ENCODE measurements around the gene RTL10.

Gene RTL10

DNA sequence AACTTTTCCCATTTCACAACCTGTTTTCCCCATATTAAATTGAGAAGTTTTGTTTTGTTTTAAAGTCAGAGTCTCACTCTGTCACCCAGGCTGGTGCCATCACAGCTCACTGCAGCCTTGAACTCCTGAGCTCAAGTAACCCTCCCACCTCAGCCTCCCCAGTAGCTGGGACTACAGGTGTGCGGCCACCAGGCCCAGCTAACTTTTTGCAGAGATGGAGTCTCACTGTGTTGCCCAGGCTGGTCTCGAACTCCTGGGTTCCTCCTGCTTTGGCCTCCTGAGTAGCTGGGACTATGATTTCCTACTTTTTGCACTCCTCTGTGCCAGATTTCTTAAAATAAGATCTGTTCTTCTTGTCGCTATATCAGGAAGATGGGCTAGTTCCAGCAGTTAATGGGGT lies 44.9 kb downstream of the RTL10 start:
- TF ChIP-seq EZH2phosphoT487 (IDR thresholded peaks at IDR 0.05; ENCODE audit: borderline replicate concordance, low read length): no peak
- TF ChIP-seq, protein P1, sequence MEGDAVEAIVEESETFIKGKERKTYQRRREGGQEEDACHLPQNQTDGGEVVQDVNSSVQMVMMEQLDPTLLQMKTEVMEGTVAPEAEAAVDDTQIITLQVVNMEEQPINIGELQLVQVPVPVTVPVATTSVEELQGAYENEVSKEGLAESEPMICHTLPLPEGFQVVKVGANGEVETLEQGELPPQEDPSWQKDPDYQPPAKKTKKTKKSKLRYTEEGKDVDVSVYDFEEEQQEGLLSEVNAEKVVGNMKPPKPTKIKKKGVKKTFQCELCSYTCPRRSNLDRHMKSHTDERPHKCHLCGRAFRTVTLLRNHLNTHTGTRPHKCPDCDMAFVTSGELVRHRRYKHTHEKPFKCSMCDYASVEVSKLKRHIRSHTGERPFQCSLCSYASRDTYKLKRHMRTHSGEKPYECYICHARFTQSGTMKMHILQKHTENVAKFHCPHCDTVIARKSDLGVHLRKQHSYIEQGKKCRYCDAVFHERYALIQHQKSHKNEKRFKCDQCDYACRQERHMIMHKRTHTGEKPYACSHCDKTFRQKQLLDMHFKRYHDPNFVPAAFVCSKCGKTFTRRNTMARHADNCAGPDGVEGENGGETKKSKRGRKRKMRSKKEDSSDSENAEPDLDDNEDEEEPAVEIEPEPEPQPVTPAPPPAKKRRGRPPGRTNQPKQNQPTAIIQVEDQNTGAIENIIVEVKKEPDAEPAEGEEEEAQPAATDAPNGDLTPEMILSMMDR (IDR thresholded peaks at IDR 0.05; ENCODE audit: low read depth, low read length, poor library complexity, severe bottlenecking): no peak
- H3K4me3 ChIP-seq (ENCODE audit: low read length): no peak overlapping the region
- H3K27me3 ChIP-seq (ENCODE audit: control insufficient read depth, low read length): no peaks in the 10 kb centered on the region
- H3K4me2 ChIP-seq (ENCODE audit: low read length): no peak overlapping the region
- H3F3A ChIP-seq (ENCODE audit: control insufficient read depth, insufficient read depth): no peaks in the 10 kb centered on the region
- H3K9me3 ChIP-seq (ENCODE audit: control insufficient read depth, insufficient read depth, low read length): no peaks in the 10 kb centered on the region
- H3K4me1 ChIP-seq (ENCODE audit: control insufficient read depth, low read length): no peaks in the 10 kb centered on the region
- H3K9me2 ChIP-seq (replicated peaks; ENCODE audit: control insufficient read depth, low read length): no peaks in the 10 kb centered on the region
- no peaks in the 10 kb centered on the region for H3K79me2 ChIP-seq (ENCODE audit: control insufficient read depth, low read length)
- no peaks in the 10 kb centered on the region for H4K20me1 ChIP-seq (ENCODE audit: control insufficient read depth, insufficient read depth, low read depth, low read length)
- H3K27ac ChIP-seq (ENCODE audit: low read depth, low read length): no peak overlapping the region
- no peaks in the 10 kb centered on the region for H3K36me3 ChIP-seq (ENCODE audit: control insufficient read depth, low read length)

DNA sequence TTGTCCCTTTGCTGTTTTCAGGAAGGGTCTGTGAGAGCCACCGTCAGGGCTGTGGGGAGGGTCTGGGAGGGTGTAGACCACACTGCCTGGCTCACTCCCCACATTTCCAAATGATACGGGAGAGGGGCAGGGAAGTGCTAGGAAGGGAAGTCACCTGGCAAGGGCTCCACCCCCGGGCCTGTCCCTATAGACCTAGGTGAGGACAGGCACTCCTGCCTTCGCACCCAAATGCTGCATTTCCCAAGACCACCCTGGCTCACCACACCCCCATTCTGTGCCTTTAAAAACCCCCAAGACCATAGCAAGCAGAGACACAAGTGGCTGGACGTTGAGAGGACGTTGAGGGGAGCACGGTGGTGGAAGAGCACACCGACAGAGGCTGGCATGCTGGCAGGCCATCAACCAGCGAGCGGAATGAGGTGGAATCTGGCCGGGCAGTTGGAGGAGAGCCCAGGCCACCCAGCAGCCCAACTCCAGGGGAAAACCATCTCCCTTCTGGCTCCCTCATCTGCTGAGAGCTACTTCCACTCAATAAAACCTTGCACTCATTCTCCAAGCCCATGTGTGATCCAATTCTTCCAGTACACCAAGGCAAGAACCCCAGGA lies 45.7 kb downstream of the RTL10 start:
- Histone ChIP-seq H3K79me2 (ENCODE audit: control insufficient read depth, low read length) (no peaks in the 10 kb centered on the region), H4K20me1 (ENCODE audit: control insufficient read depth, insufficient read depth, low read depth, low read length) (no peaks in the 10 kb centered on the region), H3K36me3 (ENCODE audit: control insufficient read depth, low read length) (no peaks in the 10 kb centered on the region), H3K27ac (ENCODE audit: low read depth, low read length) (no peak overlapping the region), H3K4me3 (ENCODE audit: low read length) (no peak overlapping the region), H3K9me3 (ENCODE audit: control insufficient read depth, insufficient read depth, low read length) (no peaks in the 10 kb centered on the region), H3K4me2 (ENCODE audit: low read length) (no peak overlapping the region), H3F3A (ENCODE audit: control insufficient read depth, insufficient read depth) (no peaks in the 10 kb centered on the region), H3K4me1 (ENCODE audit: control insufficient read depth, low read length) (no peaks in the 10 kb centered on the region), H3K27me3 (ENCODE audit: control insufficient read depth, low read length) (no peaks in the 10 kb centered on the region), H3K9me2 (replicated peaks; ENCODE audit: control insufficient read depth, low read length) (no peaks in the 10 kb centered on the region)
- no peak for TF ChIP-seq EZH2phosphoT487 (IDR thresholded peaks at IDR 0.05; ENCODE audit: borderline replicate concordance, low read length)
- TF ChIP-seq, protein P1 (IDR thresholded peaks at IDR 0.05; ENCODE audit: low read depth, low read length, poor library complexity, severe bottlenecking): no peak

GRCh38 chr22:19807914-19808872 lies 46.5 kb downstream of the RTL10 start:
- H3K36me3 ChIP-seq (ENCODE audit: control insufficient read depth, low read length): no peaks in the 10 kb centered on the region
- no peaks in the 10 kb centered on the region for H3K4me1 ChIP-seq (ENCODE audit: control insufficient read depth, low read length)
- H3K27ac ChIP-seq (ENCODE audit: low read depth, low read length): no peak overlapping the region
- H3K27me3 ChIP-seq (ENCODE audit: control insufficient read depth, low read length): no peaks in the 10 kb centered on the region
- H3K4me3 ChIP-seq (ENCODE audit: low read length): no peak overlapping the region
- H3K79me2 ChIP-seq (ENCODE audit: control insufficient read depth, low read length): no peaks in the 10 kb centered on the region
- no peaks in the 10 kb centered on the region for H4K20me1 ChIP-seq (ENCODE audit: control insufficient read depth, insufficient read depth, low read depth, low read length)
- TF ChIP-seq, protein P1 (IDR thresholded peaks at IDR 0.05; ENCODE audit: low read depth, low read length, poor library complexity, severe bottlenecking): no peak
- H3F3A ChIP-seq (ENCODE audit: control insufficient read depth, insufficient read depth): no peaks in the 10 kb centered on the region
- no peaks in the 10 kb centered on the region for H3K9me3 ChIP-seq (ENCODE audit: control insufficient read depth, insufficient read depth, low read length)
- H3K4me2 ChIP-seq (ENCODE audit: low read length): no peak overlapping the region
- H3K9me2 ChIP-seq (replicated peaks; ENCODE audit: control insufficient read depth, low read length): no peaks in the 10 kb centered on the region
